Gastroesophageal sphincter (tissue), 3 donors: ENCODE measurements around the gene CASKIN1.

Source experiments
- CTCF ChIP-seq, 4 experiments: fragments of 200-600 bp in 2 of 4; fragments of 450-650 bp in 2 of 4; sonication (generic) in 1 of 4; IDR thresholded peaks; one replicate each; pipeline ENCODE4 v1.5.1; 2017 to 2019; ENCODE audit warnings: antibody characterized with exemption in 4 of 4, mild to moderate bottlenecking in 2 of 4, moderate library complexity in 2 of 4
- EP300 ChIP-seq: sonication (generic); formaldehyde crosslinking; IDR thresholded peaks from one replicate; pipeline ENCODE4 v1.6.1; 2017; ENCODE audit warnings: antibody characterized with exemption, mild to moderate bottlenecking
- POLR2A ChIP-seq, 2 donors: fragments of 450-650 bp; IDR thresholded peaks; one replicate each; pipeline ENCODE4 v1.6.1; 2017; ENCODE audit warnings: antibody characterized with exemption in 2 of 2, mild to moderate bottlenecking in 2 of 2, moderate library complexity in 1 of 2
- POLR2AphosphoS5 ChIP-seq: sonication (generic); formaldehyde crosslinking; IDR thresholded peaks from one replicate; pipeline ENCODE4 v1.6.1; 2017; ENCODE audit warnings: antibody characterized with exemption

GRCh38 chr16:2211923-2212347 is 15.5 kb upstream of the CASKIN1 start:
- no peak for TF ChIP-seq POLR2AphosphoS5
- no peak for TF ChIP-seq EP300
- TF ChIP-seq CTCF (IDR thresholded peaks at IDR 0.05), result no peak
- TF ChIP-seq POLR2A (IDR thresholded peaks at IDR 0.05), result no peak
